NCI-H146 treated with DMSO at 0.1 percent for 48 hours (cell line): Measurements from ENCODE around the gene OR6S1.
"Not testable (repeated sequence)": the region's sequence is repeated elsewhere in the genome, so short reads cannot be mapped to it uniquely, and the experiment has no call there.

ENCODE experiments used
- DNase-seq: peaks from one replicate; lab custom pipeline; 2025; ENCODE audit not compliant: unreplicated experiment; lab: John Stamatoyannopoulos, UW

Gene OR6S1

GRCh38 chr14:20671597-20672283 is 30.2 kb upstream of the OR6S1 start:
- no peak for DNase-seq

- DNase-seq: no peak
Observed at GRCh38 chr14:20668969-20669368, 27.5 kb upstream of the OR6S1 start.

GRCh38 chr14:20667957-20668356 is 26.5 kb upstream of the OR6S1 start:
- no peak for DNase-seq

- not testable (repeated sequence) for DNase-seq
Observed at GRCh38 chr14:20666400-20666961, 25.0 kb upstream of the OR6S1 start.

- no peak for DNase-seq
Observed at GRCh38 chr14:20662968-20663732, 21.7 kb upstream of the OR6S1 start.

GRCh38 chr14:20661197-20661596 is 19.7 kb upstream of the OR6S1 start:
- no peak for DNase-seq

- DNase-seq: no peak
Observed at GRCh38 chr14:20659813-20660395, 18.4 kb upstream of the OR6S1 start.

GRCh38 chr14:20659336-20659735 is 17.8 kb upstream of the OR6S1 start:
- no peak for DNase-seq

GRCh38 chr14:20658246-20658645 is 16.8 kb upstream of the OR6S1 start:
- DNase-seq: no peak

- DNase-seq: no peak
Observed at GRCh38 chr14:20657216-20658211, 16.0 kb upstream of the OR6S1 start.

GRCh38 chr14:20656274-20656673 is 14.8 kb upstream of the OR6S1 start:
- DNase-seq: no peak

- no peak for DNase-seq
Observed at GRCh38 chr14:20655851-20656250, 14.4 kb upstream of the OR6S1 start.

GRCh38 chr14:20652996-20653975 is 11.8 kb upstream of the OR6S1 start:
- DNase-seq: no peak

GRCh38 chr14:20645481-20645880 is 4.0 kb upstream of the OR6S1 start:
- DNase-seq: no peak

GRCh38 chr14:20644520-20644919 is 3.0 kb upstream of the OR6S1 start:
- no peak for DNase-seq

GRCh38 chr14:20642755-20643154 is 1.3 kb upstream of the OR6S1 start:
- not testable (repeated sequence) for DNase-seq

GRCh38 chr14:20642182-20642581 is 691 bp upstream of the OR6S1 start:
- DNase-seq: no peak

- peak; percentile 10 for DNase-seq
Observed at GRCh38 chr14:20632831-20633691, 8.4 kb downstream of the OR6S1 start.

GRCh38 chr14:20632448-20632830 is 9.1 kb downstream of the OR6S1 start:
- DNase-seq: no peak
